Suprapubic skin (tissue), 4 donors: ENCODE measurements around the gene HSPA1B.

Experiments used
- EP300 ChIP-seq: sonication (generic); formaldehyde crosslinking; IDR thresholded peaks from one replicate; pipeline ENCODE4 v1.6.1; 2017; ENCODE audit warnings: antibody characterized with exemption
- POLR2A ChIP-seq, 2 donors: fragments of 450-650 bp; IDR thresholded peaks; one replicate each; pipeline ENCODE4 v1.6.1; 2017; ENCODE audit warnings: antibody characterized with exemption in 2 of 2, mild to moderate bottlenecking in 2 of 2, moderate library complexity in 2 of 2
- POLR2AphosphoS5 ChIP-seq, 3 donors: sonication (generic); formaldehyde crosslinking; IDR thresholded peaks; one replicate each; pipeline ENCODE4 v1.6.1; 2017; ENCODE audit warnings: antibody characterized with exemption in 3 of 3
- TF ChIP-seq, protein P1 (sequence below), 2 donors: fragments of 200-600 bp in 1 of 2; fragments of 450-650 bp in 1 of 2; sonication (generic) in 1 of 2; IDR thresholded peaks; one replicate each; pipeline ENCODE4 v1.5.1; 2016 to 2019; ENCODE audit warnings: antibody characterized with exemption in 2 of 2, mild to moderate bottlenecking in 1 of 2, moderate library complexity in 1 of 2

DNA sequence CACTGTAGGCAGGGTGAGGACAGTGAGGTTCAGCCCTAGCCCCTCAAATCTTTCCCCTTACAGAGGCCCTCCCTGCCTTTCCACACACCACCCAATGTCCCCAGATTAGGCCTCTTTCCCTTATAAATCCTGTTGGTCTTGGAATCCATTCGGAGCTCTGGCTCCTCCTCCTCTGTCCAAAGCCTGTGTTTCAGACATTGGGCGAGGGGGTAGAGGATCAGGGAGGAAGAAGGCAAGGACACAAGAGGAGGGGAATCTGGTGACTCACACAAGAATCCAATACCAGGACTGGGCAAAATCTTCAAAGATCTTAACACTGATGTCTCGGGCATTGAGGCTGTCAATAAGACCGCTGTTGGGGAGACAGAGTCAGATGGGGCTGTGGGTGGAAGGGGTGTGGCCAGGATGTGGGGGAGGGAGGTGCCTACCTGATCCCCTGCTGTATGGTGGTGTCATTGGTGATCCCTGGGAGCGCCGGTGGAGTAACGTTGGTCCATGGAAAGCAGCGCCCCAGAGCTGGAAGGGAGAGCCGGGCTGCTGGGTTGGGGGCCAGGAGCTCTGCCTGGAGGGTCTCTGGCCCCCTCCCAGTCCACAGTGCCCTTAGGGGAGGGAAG lies 43.6 kb downstream of the HSPA1B start:
- no peak for TF ChIP-seq POLR2A (IDR thresholded peaks at IDR 0.05)
- no peak for TF ChIP-seq POLR2AphosphoS5 (IDR thresholded peaks at IDR 0.05)
- TF ChIP-seq, protein P1, sequence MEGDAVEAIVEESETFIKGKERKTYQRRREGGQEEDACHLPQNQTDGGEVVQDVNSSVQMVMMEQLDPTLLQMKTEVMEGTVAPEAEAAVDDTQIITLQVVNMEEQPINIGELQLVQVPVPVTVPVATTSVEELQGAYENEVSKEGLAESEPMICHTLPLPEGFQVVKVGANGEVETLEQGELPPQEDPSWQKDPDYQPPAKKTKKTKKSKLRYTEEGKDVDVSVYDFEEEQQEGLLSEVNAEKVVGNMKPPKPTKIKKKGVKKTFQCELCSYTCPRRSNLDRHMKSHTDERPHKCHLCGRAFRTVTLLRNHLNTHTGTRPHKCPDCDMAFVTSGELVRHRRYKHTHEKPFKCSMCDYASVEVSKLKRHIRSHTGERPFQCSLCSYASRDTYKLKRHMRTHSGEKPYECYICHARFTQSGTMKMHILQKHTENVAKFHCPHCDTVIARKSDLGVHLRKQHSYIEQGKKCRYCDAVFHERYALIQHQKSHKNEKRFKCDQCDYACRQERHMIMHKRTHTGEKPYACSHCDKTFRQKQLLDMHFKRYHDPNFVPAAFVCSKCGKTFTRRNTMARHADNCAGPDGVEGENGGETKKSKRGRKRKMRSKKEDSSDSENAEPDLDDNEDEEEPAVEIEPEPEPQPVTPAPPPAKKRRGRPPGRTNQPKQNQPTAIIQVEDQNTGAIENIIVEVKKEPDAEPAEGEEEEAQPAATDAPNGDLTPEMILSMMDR (IDR thresholded peaks at IDR 0.05) = no peak
- no peak for TF ChIP-seq EP300
